ENCODE results near the gene RPL6. TPM values are rescaled to one million over a fixed set of nuclear protein-coding genes. Genes with fewer than 3 reads are reported as not detected.
"Not testable (repeated sequence)": the region's sequence is repeated elsewhere in the genome, so short reads cannot be mapped to it uniquely, and the experiment has no call there.

RPL6 gene
- 1,081 TPM for total RNA-seq

- H3K36me3 ChIP-seq = peaks cover 0 to 38% of the 10 kb centered on the region in 2 donors
- TF ChIP-seq POLR2AphosphoS5 (IDR thresholded peaks at IDR 0.05; ENCODE audit: insufficient read depth in 1 of 2, low read depth in 1 of 2) (peak; percentile 93 to 99), POLR2A (IDR thresholded peaks at IDR 0.05) (peak in 1 of 2 donors; percentile 74), CTCF (IDR thresholded peaks at IDR 0.05) (peak in 1 of 3 experiments; percentile 16)
- intact Hi-C loops (cut with DNase I) = no loop called here
- H3K27me3 ChIP-seq = no peaks in the 10 kb centered on the region
- H3K4me1 ChIP-seq = peaks cover 26% of the 10 kb centered on the region
- peak in 1 of 2 donors; percentile 92 for DNase-seq (ENCODE audit: extremely low spot score in 2 of 2)
- no peaks in the 10 kb centered on the region for H3K9me3 ChIP-seq
- peak within 1 kb of the TSS; percentile 85 for H3K27ac ChIP-seq
- H3K4me3 ChIP-seq = peak within 1 kb of the TSS; percentile 79 to 89
Measured at GRCh38 chr12:112409064-112409905, at the start of gene RPL6. TSS of gene RPL6 (minus strand) at chr12:112409605. CDS start at chr12:112408656, 949 bp downstream.

- no peak overlapping the region for H3K27ac ChIP-seq
- no peak for TF ChIP-seq POLR2A (IDR thresholded peaks at IDR 0.05)
- TF ChIP-seq POLR2AphosphoS5 (IDR thresholded peaks at IDR 0.05; ENCODE audit: insufficient read depth in 1 of 2, low read depth in 1 of 2) = no peak
- no peak for TF ChIP-seq CTCF (IDR thresholded peaks at IDR 0.05)
- intact Hi-C loops (cut with DNase I) = no loop called here
- no peak overlapping the region for H3K4me3 ChIP-seq
- H3K4me1 ChIP-seq = no peaks in the 10 kb centered on the region
- no peak for DNase-seq (ENCODE audit: extremely low spot score in 2 of 2)
- no peaks in the 10 kb centered on the region for H3K27me3 ChIP-seq
- H3K36me3 ChIP-seq = peaks cover 3 to 31% of the 10 kb centered on the region in 2 donors
- H3K9me3 ChIP-seq = no peaks in the 10 kb centered on the region
Measured at GRCh38 chr12:112458751-112459150, 49.3 kb upstream of the RPL6 start.

- no peak for TF ChIP-seq POLR2A (IDR thresholded peaks at IDR 0.05)
- no peak for TF ChIP-seq POLR2AphosphoS5 (IDR thresholded peaks at IDR 0.05; ENCODE audit: insufficient read depth in 1 of 2, low read depth in 1 of 2)
- no peak for TF ChIP-seq CTCF (IDR thresholded peaks at IDR 0.05)
- Histone ChIP-seq H3K27me3 (no peaks in the 10 kb centered on the region), H3K36me3 (peaks cover 3 to 35% of the 10 kb centered on the region in 2 donors), H3K4me3 (no peak overlapping the region), H3K27ac (no peak overlapping the region), H3K9me3 (no peaks in the 10 kb centered on the region), H3K4me1 (no peaks in the 10 kb centered on the region)
- intact Hi-C loops (cut with DNase I) = no loop called here
- DNase-seq (ENCODE audit: extremely low spot score in 2 of 2) = no peak
Measured at GRCh38 chr12:112458330-112458729, 48.9 kb upstream of the RPL6 start.

- intact Hi-C loops (cut with DNase I); DNase-seq (ENCODE audit: extremely low spot score in 2 of 2); H3K4me3 ChIP-seq; H3K9me3 ChIP-seq; H3K27me3 ChIP-seq; H3K27ac ChIP-seq; H3K4me1 ChIP-seq: not testable (repeated sequence)
- peaks cover 3 to 40% of the 10 kb centered on the region in 2 donors for H3K36me3 ChIP-seq
Measured at GRCh38 chr12:112457142-112457541, 47.7 kb upstream of the RPL6 start.

- TF ChIP-seq POLR2A (IDR thresholded peaks at IDR 0.05) = no peak
- TF ChIP-seq POLR2AphosphoS5 (IDR thresholded peaks at IDR 0.05; ENCODE audit: insufficient read depth in 1 of 2, low read depth in 1 of 2) = no peak
- no peak for TF ChIP-seq CTCF (IDR thresholded peaks at IDR 0.05)
- Histone ChIP-seq H3K36me3 (peaks cover 3 to 40% of the 10 kb centered on the region in 2 donors), H3K27me3 (no peaks in the 10 kb centered on the region)
Measured at GRCh38 chr12:112456029-112456428, 46.6 kb upstream of the RPL6 start.

More at GRCh38 chr12:112456029-112456428, 46.6 kb upstream of the RPL6 start:
- H3K27ac ChIP-seq = no peak overlapping the region
- no peaks in the 10 kb centered on the region for H3K4me1 ChIP-seq
- H3K9me3 ChIP-seq = no peaks in the 10 kb centered on the region
- intact Hi-C loops (cut with DNase I) = no loop called here
- H3K4me3 ChIP-seq = no peak overlapping the region
- no peak for DNase-seq (ENCODE audit: extremely low spot score in 2 of 2)

Data from vagina (tissue), 2 donors.